GM19397 (cell line): Measurements from ENCODE around the gene TCF23.
"Not testable (repeated sequence)": the region's sequence is repeated elsewhere in the genome, so short reads cannot be mapped to it uniquely, and the experiment has no call there.

Experiments used
- ATAC-seq: cut with Tn5 transposase; IDR thresholded peaks from one replicate; pipeline ENCODE4 v1.9.1; 2021; ENCODE audit warnings: mild to moderate bottlenecking, moderate library complexity; ENCODE audit not compliant: unreplicated experiment

TCF23 gene

DNA sequence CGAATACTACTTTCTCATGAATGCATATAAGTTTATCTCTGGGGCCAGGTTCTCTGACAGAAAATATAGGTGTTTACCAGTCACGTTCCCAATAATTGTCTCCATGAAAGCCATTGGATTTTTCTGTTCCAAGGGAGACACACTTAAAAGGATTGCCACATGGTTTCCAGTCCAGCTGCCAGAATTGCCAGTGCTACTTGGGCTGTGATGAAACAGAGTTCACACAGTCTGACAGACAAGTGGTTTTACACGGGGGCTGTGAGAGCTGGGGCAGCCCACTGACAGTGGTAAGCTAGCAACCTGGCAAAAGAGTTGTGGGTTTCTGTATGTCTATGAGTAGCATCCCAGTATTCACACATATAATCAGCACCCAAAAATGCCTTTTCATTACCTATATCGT lies 35.3 kb downstream of the TCF23 start:
- ATAC-seq = no peak

DNA sequence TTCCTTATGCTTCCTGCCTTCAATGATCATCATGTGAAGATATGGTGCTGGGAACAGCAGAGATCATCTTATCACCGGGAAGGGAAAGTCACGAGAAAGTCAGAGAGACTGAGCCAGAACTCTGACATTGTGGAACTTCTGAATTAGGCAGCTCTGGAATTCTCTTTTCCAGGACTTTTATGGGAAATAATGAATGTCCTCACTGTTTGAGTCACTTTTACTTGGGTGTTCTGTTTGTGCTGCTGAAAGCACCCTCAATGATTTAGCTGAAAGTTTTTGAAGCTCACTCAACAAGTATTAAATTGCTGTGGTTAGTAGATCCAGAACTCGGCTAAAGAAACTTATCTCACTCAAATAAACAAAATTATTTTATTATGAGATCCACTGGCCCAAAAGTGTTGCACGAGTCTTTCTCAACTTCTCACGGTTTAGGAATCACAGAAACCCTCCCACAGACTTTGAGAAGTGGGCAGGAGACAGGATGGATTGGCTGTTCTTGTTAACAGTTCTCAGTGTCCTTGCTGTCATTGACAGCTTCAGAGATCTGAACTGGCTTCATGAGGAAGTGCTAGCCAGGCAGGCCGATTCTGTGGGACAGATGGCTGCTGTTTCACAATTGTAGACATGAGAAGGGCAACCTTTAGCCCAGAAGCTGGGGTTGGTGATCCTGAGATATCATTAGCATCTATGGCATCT lies 36.7 kb downstream of the TCF23 start:
- ATAC-seq = no peak

- no peak for ATAC-seq
Measured at GRCh38 chr2:27186613-27187345, 38.0 kb downstream of the TCF23 start.

GRCh38 chr2:27189989-27190388 lies 41.2 kb downstream of the TCF23 start:
- no peak for ATAC-seq

GRCh38 chr2:27191070-27191829 lies 42.4 kb downstream of the TCF23 start:
- no peak for ATAC-seq

DNA sequence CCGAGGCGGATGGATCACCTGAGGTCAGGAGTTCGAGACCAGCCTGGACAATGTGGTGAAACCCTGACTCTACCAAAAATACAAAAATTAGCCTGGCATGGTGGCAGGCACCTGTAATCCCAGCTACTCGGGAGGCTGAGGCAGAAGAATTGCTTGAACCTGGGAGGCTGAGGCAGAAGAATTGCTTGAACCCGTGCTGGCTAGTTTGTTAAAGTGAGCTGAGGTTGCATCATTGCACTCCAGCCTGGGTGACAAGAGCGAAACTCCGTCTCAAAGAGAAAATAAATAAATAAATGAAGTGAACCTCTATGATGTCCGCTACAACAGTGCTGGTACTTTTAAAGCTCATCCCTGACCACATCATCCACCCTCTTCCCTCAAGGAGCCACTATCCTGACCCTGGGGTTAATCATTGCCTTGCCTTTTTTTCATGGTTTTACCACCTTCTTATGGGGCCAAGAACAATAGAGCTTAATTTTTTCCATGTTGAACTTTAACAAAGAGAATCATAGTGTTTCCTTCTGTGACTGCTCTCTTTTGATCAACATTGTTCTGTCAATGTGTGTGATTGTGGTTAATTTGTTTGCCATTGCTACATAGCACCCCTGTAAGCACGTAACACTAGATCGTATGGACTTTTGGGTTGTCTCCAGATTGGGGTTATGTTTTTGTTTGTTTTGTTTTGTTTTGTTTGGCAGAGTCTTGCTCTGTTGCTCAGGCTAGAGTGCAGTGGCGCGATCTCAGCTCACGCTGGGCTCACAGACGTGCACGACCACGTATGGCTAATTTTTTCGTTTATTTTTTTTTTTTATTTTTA lies 45.9 kb downstream of the TCF23 start:
- ATAC-seq = no peak

GRCh38 chr2:27195799-27196198 lies 47.0 kb downstream of the TCF23 start:
- ATAC-seq = not testable (repeated sequence)

DNA sequence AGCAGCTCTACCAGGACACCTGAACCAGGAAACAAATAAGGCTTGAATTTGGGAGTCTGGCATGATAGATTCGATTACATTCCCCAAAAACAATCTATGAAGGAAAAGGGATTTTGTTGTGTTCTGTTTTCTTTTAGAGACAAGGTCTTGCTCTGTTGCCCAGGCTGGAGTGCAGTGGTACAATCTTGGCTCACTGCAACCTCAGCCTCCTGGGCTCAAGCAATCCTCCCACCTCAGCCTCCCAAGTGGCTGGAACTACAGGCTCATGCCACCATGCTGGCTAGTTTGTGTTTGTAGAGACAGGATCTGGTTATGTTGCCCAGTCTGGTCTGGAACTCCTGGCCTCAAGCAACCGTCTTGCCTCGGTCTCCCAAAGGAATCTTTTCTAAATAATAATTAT lies 49.3 kb downstream of the TCF23 start:
- not testable (repeated sequence) for ATAC-seq

DNA sequence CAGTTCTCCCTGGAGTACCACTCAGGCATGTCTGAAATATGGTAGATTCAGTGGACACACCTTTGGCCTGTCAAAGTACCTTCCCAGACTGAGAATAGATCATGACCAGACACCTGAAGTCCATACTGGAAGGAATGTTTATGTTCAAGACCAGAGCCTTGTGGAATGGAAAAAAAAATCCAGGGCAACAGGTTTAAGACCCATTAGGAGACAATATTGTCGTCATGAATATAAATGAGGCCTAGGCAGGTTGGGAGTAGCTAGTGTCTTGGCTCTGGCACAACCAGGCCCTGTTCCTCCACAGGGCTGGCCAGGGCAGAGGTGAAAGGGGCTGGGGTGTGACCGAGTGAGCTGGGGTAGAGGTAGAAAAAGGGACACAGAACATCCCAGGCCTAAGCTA lies 49.8 kb downstream of the TCF23 start:
- ATAC-seq = no peak

GRCh38 chr2:27199241-27199640 lies 50.4 kb downstream of the TCF23 start:
- ATAC-seq = no peak

GRCh38 chr2:27201675-27202074 lies 52.9 kb downstream of the TCF23 start:
- no peak for ATAC-seq

DNA sequence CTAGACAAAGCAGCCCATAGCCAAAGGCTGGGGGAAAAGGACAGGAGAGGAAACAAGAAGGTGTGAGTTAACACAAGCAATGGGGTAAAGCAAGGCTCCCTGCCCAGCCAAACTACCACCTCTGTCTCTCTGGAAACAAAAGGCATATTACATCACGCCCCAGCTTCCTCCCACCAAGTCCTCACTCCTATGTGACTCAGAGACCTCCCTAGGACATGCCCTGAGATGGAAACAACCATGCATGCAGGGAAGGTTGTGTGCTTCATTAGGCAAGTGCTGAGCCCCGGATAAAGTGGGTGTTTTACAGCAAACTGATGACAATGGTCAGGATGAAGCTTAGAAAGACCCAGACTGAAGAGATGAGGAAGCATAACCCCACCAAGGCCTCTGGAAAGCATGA lies 54.0 kb downstream of the TCF23 start:
- ATAC-seq = no peak

- ATAC-seq = no peak
Measured at GRCh38 chr2:27203741-27204140, 54.9 kb downstream of the TCF23 start.

GRCh38 chr2:27204566-27204965 lies 55.8 kb downstream of the TCF23 start:
- no peak for ATAC-seq

DNA sequence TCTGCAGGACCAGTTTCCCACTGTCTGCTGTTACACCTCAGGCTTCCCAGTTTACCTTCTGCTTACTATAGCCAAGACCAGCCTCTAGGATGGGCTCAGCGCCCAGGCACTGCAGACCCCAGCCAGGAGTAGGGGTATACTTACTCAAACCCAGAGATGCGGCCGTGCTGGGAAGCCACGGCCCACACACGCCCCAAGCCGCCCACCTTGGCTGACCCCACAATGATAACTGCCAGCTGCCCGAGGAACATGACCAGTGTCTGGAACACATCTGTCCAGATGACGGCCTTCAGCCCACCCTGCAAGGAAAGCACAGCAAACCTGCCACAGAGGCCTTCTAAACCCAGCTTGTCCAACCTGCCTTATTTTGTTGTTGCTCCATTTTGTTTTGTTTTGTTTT lies 56.4 kb downstream of the TCF23 start:
- no peak for ATAC-seq

GRCh38 chr2:27206346-27206745 lies 57.5 kb downstream of the TCF23 start:
- ATAC-seq = no peak
